Astrocyte (in vitro differentiated cells and primary cell): ENCODE data around the gene CST9. TPM values are rescaled to one million over a fixed set of nuclear protein-coding genes. Genes with fewer than 3 reads are reported as not detected.

Experiments
- DNase-seq: peaks from one replicate; pipeline ENCODE4 v3.0.0-alpha.2; 2010; ENCODE audit warnings: low read depth
- FAIRE-seq: peaks from 2 replicates; lab custom pipeline; 2011; peaks lifted over from hg19 to GRCh38; lab: Jason Lieb, UNC
- H2AFZ ChIP-seq: 2 replicates; pipeline ENCODE4 v1.6.0; 2012; ENCODE audit warnings: low read depth, low read length, inconsistent platforms
- H3K27ac ChIP-seq: 2 replicates; pipeline ENCODE4 v1.5.1; 2011; ENCODE audit warnings: low read depth, low read length, inconsistent platforms
- H3K27me3 ChIP-seq: 2 replicates; pipeline ENCODE4 v1.6.0; 2011; ENCODE audit warnings: low read length, inconsistent platforms; ENCODE audit not compliant: insufficient read depth
- H3K36me3 ChIP-seq: 2 replicates; pipeline ENCODE4 v1.5.1; 2011; ENCODE audit warnings: low read length, inconsistent platforms; ENCODE audit not compliant: insufficient read depth
- H3K4me1 ChIP-seq: 2 replicates; pipeline ENCODE4 v1.5.1; 2011; ENCODE audit warnings: low read length, inconsistent platforms; ENCODE audit not compliant: insufficient read depth
- H3K4me2 ChIP-seq: 2 replicates; pipeline ENCODE4 v1.6.0; 2012; ENCODE audit warnings: low read length, inconsistent platforms
- H3K4me3 ChIP-seq: 2 replicates; pipeline ENCODE4 v1.5.1; 2011; ENCODE audit warnings: low read depth, mild to moderate bottlenecking, low read length, inconsistent platforms; ENCODE audit not compliant: insufficient read depth
- H3K79me2 ChIP-seq: 2 replicates; pipeline ENCODE4 v1.6.0; 2012; ENCODE audit warnings: mild to moderate bottlenecking, low read length, inconsistent platforms; ENCODE audit not compliant: insufficient read depth
- H3K9ac ChIP-seq: 2 replicates; pipeline ENCODE4 v1.6.0; 2012; ENCODE audit warnings: mild to moderate bottlenecking, low read length, inconsistent platforms
- H3K9me3 ChIP-seq: 2 replicates; pipeline ENCODE4 v1.5.1; 2012; ENCODE audit warnings: low read depth, mild to moderate bottlenecking, low read length, inconsistent platforms; ENCODE audit not compliant: insufficient read depth
- H4K20me1 ChIP-seq: 2 replicates; pipeline ENCODE4 v1.6.0; 2012; ENCODE audit warnings: low read length, inconsistent platforms; ENCODE audit not compliant: insufficient read depth
- H3K27ac Mint-ChIP-seq: one replicate; pipeline ENCODE4 v1.8.0; 2021; ENCODE audit warnings: mild to moderate bottlenecking, mixed read lengths; ENCODE audit not compliant: unreplicated experiment
- H3K27me3 Mint-ChIP-seq: one replicate; pipeline ENCODE4 v1.8.0; 2021; ENCODE audit warnings: low read depth, mixed read lengths; ENCODE audit not compliant: unreplicated experiment
- H3K36me3 Mint-ChIP-seq: one replicate; pipeline ENCODE4 v1.8.0; 2021; ENCODE audit warnings: low read depth, mixed read lengths; ENCODE audit not compliant: unreplicated experiment
- H3K4me1 Mint-ChIP-seq: one replicate; pipeline ENCODE4 v1.8.0; 2021; ENCODE audit warnings: low read depth, mixed read lengths; ENCODE audit not compliant: unreplicated experiment
- H3K4me3 Mint-ChIP-seq: one replicate; pipeline ENCODE4 v1.8.0; 2021; ENCODE audit warnings: mild to moderate bottlenecking, moderate library complexity, mixed read lengths; ENCODE audit not compliant: unreplicated experiment
- H3K9me3 Mint-ChIP-seq: one replicate; pipeline ENCODE4 v1.8.0; 2021; ENCODE audit warnings: mild to moderate bottlenecking, mixed read lengths; ENCODE audit not compliant: unreplicated experiment
- EZH2 ChIP-seq: IDR thresholded peaks from 2 replicates; pipeline ENCODE4 v1.6.1; 2012; ENCODE audit warnings: mild to moderate bottlenecking, low read length, inconsistent platforms; ENCODE audit not compliant: insufficient read depth
- total RNA-seq: library from RNA; stranded (reverse); gene quantifications from 2 replicates; pipeline ENCODE4 v1.2.1, GENCODE V29; 2021
- TF ChIP-seq, protein P1 (sequence below): IDR thresholded peaks from 2 replicates; pipeline ENCODE4 v1.5.1; 2011; ENCODE audit warnings: low read depth, mild to moderate bottlenecking, inconsistent platforms, low read length, moderate library complexity; ENCODE audit not compliant: insufficient read depth

CST9 gene
- total RNA-seq, 1 donor from 2014 or later: not detected

DNA sequence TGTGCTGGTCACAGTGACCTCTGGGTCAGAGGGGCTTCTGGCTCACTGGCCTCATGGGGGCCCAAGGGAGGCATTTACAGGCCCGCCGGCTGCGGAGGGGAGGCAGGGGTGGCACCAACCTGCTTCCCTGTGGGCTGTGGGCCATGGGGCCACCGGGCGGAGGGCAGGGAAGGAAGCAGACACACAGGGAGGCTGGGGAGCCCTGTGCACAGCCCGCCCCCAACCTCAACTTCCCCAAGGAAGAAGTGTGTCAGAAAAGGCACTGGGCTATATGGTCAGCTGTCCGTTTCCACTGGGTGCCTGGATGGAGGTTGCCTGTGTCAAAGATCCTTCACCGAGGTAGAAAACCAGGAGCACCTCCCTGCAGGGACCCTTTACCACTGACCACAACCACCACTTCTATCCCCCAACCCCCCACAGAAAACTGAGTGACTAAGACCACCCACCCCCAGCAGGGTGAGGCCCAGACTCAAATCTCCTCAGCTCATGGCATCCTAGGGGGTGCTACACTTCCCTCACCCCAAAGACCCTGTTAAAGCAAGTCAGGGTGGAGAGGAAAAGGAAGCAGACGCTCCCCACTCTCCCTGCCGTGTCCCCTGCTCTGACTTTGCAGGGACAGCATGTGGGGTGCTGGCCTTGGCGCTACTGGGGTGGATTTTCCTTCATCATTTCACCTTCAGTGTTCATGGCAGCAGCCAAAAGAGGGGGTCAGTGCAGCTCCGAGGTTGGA is 26.4 kb upstream of the CST9 start:
- TF ChIP-seq EZH2: no peak
- TF ChIP-seq, protein P1, sequence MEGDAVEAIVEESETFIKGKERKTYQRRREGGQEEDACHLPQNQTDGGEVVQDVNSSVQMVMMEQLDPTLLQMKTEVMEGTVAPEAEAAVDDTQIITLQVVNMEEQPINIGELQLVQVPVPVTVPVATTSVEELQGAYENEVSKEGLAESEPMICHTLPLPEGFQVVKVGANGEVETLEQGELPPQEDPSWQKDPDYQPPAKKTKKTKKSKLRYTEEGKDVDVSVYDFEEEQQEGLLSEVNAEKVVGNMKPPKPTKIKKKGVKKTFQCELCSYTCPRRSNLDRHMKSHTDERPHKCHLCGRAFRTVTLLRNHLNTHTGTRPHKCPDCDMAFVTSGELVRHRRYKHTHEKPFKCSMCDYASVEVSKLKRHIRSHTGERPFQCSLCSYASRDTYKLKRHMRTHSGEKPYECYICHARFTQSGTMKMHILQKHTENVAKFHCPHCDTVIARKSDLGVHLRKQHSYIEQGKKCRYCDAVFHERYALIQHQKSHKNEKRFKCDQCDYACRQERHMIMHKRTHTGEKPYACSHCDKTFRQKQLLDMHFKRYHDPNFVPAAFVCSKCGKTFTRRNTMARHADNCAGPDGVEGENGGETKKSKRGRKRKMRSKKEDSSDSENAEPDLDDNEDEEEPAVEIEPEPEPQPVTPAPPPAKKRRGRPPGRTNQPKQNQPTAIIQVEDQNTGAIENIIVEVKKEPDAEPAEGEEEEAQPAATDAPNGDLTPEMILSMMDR: no peak
- H3K27ac Mint-ChIP-seq: no peak overlapping the region
- H3K9me3 Mint-ChIP-seq: peaks cover 5% of the 10 kb centered on the region
- H3K4me1 Mint-ChIP-seq: peaks cover 27% of the 10 kb centered on the region
- Histone ChIP-seq H2AFZ (no peak overlapping the region), H3K4me3 (no peak overlapping the region), H3K79me2 (peaks cover 23% of the 10 kb centered on the region), H3K9me3 (no peaks in the 10 kb centered on the region), H3K9ac (no peak overlapping the region), H3K36me3 (no peaks in the 10 kb centered on the region), H3K4me2 (no peak overlapping the region), H3K27ac (no peak overlapping the region), H4K20me1 (peaks cover 28% of the 10 kb centered on the region), H3K4me1 (peaks cover 26% of the 10 kb centered on the region), H3K27me3 (no peaks in the 10 kb centered on the region)
- H3K36me3 Mint-ChIP-seq: peaks cover 20% of the 10 kb centered on the region
- DNase-seq: no peak
- H3K27me3 Mint-ChIP-seq: no peaks in the 10 kb centered on the region
- no peak overlapping the region for H3K4me3 Mint-ChIP-seq
- no peak for FAIRE-seq

DNA sequence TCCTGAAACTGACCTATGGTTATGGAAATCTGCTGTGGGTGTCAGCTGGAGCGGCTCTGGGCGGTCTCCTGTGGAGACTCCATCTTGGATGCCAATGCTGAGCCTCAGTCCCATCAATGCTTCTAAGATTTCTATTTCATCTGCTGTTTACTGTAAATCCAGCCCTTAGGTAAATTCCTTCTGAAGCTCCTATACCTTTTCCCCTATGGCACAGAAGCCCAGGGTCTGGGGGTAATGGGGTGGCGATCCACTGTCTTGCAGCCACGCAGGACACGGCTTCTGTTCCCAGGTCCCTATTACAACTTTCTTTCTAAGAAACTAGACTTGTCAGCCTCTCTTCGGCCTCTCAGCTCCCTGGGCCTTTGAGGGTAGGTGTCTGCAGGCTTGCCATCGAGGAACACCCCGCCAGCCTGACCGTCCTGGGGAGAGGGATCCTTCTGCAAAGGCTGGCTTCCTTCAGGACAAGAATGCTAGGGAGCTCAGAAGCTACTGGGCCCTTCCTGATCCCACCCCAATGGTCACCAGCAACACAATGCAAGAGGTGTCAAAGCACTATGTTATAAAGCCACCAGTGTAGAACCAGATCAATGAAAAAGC is 25.6 kb upstream of the CST9 start:
- Histone ChIP-seq H3K27me3 (no peaks in the 10 kb centered on the region), H3K9me3 (no peaks in the 10 kb centered on the region), H3K4me1 (peaks cover 17% of the 10 kb centered on the region), H3K79me2 (peaks cover 15% of the 10 kb centered on the region), H3K4me3 (no peak overlapping the region), H3K36me3 (no peaks in the 10 kb centered on the region), H3K9ac (no peak overlapping the region), H3K4me2 (no peak overlapping the region), H2AFZ (no peak overlapping the region), H4K20me1 (peaks cover 21% of the 10 kb centered on the region), H3K27ac (no peak overlapping the region)
- TF ChIP-seq, protein P1: no peak
- TF ChIP-seq EZH2: no peak
- H3K27ac Mint-ChIP-seq: no peak overlapping the region
- H3K27me3 Mint-ChIP-seq: no peaks in the 10 kb centered on the region
- peaks cover 16% of the 10 kb centered on the region for H3K36me3 Mint-ChIP-seq
- peaks cover 5% of the 10 kb centered on the region for H3K9me3 Mint-ChIP-seq
- no peak for DNase-seq
- FAIRE-seq: no peak
- H3K4me1 Mint-ChIP-seq: peaks cover 20% of the 10 kb centered on the region
- no peak overlapping the region for H3K4me3 Mint-ChIP-seq

DNA sequence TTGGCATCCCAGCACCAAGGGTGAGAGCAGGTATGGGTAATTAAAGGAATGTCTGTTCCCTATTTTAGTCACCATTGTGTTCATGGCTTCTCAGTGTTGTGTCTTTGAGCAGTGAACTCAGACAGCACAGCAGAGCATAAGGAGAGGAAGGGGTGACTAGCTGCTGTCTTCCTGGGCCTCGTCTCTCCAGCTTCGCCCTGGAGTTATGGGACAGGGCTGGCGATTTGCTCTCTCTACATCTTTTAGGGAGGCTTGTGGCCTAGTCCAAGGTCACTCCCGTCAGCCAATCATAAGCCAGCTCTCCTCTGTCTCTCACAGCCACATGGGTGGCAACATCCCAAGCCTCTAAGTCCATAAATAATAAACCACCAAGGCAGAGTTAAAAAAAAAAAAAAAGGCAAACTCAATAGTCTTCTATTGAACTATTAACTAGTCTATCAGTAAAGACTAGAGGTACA is 24.7 kb upstream of the CST9 start:
- H3K27ac Mint-ChIP-seq: no peak overlapping the region
- H2AFZ ChIP-seq: no peak overlapping the region
- no peak for FAIRE-seq
- no peaks in the 10 kb centered on the region for H3K27me3 ChIP-seq
- H3K4me1 Mint-ChIP-seq: peaks cover 12% of the 10 kb centered on the region
- peaks cover 7% of the 10 kb centered on the region for H3K79me2 ChIP-seq
- no peak overlapping the region for H3K4me3 Mint-ChIP-seq
- H4K20me1 ChIP-seq: peaks cover 14% of the 10 kb centered on the region
- peaks cover 5% of the 10 kb centered on the region for H3K9me3 Mint-ChIP-seq
- no peaks in the 10 kb centered on the region for H3K9me3 ChIP-seq
- peaks cover 12% of the 10 kb centered on the region for H3K4me1 ChIP-seq
- no peak overlapping the region for H3K4me3 ChIP-seq
- H3K4me2 ChIP-seq: no peak overlapping the region
- no peak for DNase-seq
- no peak overlapping the region for H3K9ac ChIP-seq
- no peaks in the 10 kb centered on the region for H3K36me3 ChIP-seq
- H3K27me3 Mint-ChIP-seq: no peaks in the 10 kb centered on the region
- peaks cover 12% of the 10 kb centered on the region for H3K36me3 Mint-ChIP-seq
- H3K27ac ChIP-seq: no peak overlapping the region
- TF ChIP-seq, protein P1: no peak
- no peak for TF ChIP-seq EZH2
